Keratinocyte (primary cell): ENCODE results near the gene SIVA1. TPM values are rescaled to one million over a fixed set of nuclear protein-coding genes. Genes with fewer than 3 reads are reported as not detected.

ENCODE experiments used
- DNase-seq: peaks from one replicate; pipeline ENCODE4 v3.0.0-alpha.2; 2011; ENCODE audit warnings: low read depth, missing footprints, low spot score
- FAIRE-seq: peaks from 2 replicates; lab custom pipeline; 2011; peaks lifted over from hg19 to GRCh38; lab: Jason Lieb, UNC
- H2AFZ ChIP-seq: 2 replicates; pipeline ENCODE4 v1.6.0; 2012; ENCODE audit warnings: low read length, control low read depth, inconsistent platforms; ENCODE audit not compliant: control insufficient read depth
- H3K27ac ChIP-seq: 2 replicates; pipeline ENCODE4 v1.5.1; 2011; ENCODE audit warnings: low read length; ENCODE audit not compliant: control insufficient read depth, insufficient read depth
- H3K27me3 ChIP-seq: 3 replicates; pipeline ENCODE4 v1.6.0; 2011; ENCODE audit warnings: low read length; ENCODE audit not compliant: control insufficient read depth, insufficient read depth; ENCODE audit errors: extremely low read depth
- H3K36me3 ChIP-seq, 2 experiments: 2 replicates in 1 of 2; 3 replicates in 1 of 2; pipeline ENCODE4 v1.5.1; 2011; ENCODE audit warnings: low read length in 2 of 2, mild to moderate bottlenecking in 1 of 2; ENCODE audit not compliant: control insufficient read depth in 2 of 2, insufficient read depth in 2 of 2; ENCODE audit errors: extremely low read depth in 1 of 2
- H3K4me1 ChIP-seq: 3 replicates; pipeline ENCODE4 v1.5.1; 2011; ENCODE audit warnings: low read length; ENCODE audit not compliant: control insufficient read depth, insufficient read depth; ENCODE audit errors: extremely low read depth
- H3K4me2 ChIP-seq: 3 replicates; pipeline ENCODE4 v1.6.0; 2011; ENCODE audit warnings: low read depth, low read length; ENCODE audit not compliant: control insufficient read depth, insufficient read depth; ENCODE audit errors: extremely low read depth
- H3K4me3 ChIP-seq, 3 experiments: fragments of 200-600 bp in 1 of 3; sonication (generic) in 1 of 3; 2 replicates in 2 of 3; 3 replicates in 1 of 3; pipeline ENCODE4 v1.5.1; 2011 to 2016; ENCODE audit warnings: low read length in 3 of 3, mild to moderate bottlenecking in 3 of 3, control low read depth in 2 of 3, inconsistent platforms in 1 of 3, low read depth in 1 of 3, mixed read lengths in 1 of 3, mixed run types in 1 of 3, moderate library complexity in 1 of 3; ENCODE audit not compliant: control insufficient read depth in 2 of 3, insufficient read depth in 2 of 3; ENCODE audit errors: extremely low read depth in 1 of 3
- H3K79me2 ChIP-seq: 2 replicates; pipeline ENCODE4 v1.6.0; 2012; ENCODE audit warnings: low read length; ENCODE audit not compliant: control insufficient read depth, insufficient read depth
- H3K9ac ChIP-seq: 3 replicates; pipeline ENCODE4 v1.6.0; 2011; ENCODE audit warnings: low read length; ENCODE audit not compliant: control insufficient read depth, insufficient read depth; ENCODE audit errors: extremely low read depth
- H3K9me1 ChIP-seq: 3 replicates; pipeline ENCODE4 v1.6.0; 2011; ENCODE audit warnings: low read length; ENCODE audit not compliant: control insufficient read depth, insufficient read depth; ENCODE audit errors: extremely low read depth
- H3K9me3 ChIP-seq: 2 replicates; pipeline ENCODE4 v1.5.1; 2012; ENCODE audit warnings: low read depth, low read length; ENCODE audit not compliant: control insufficient read depth
- H4K20me1 ChIP-seq: 3 replicates; pipeline ENCODE4 v1.6.0; 2011; ENCODE audit warnings: low read length; ENCODE audit not compliant: control insufficient read depth, insufficient read depth; ENCODE audit errors: extremely low read depth
- CTCF ChIP-seq, 3 experiments: IDR thresholded peaks in 1 of 3; conservative IDR thresholded peaks in 1 of 3; optimal IDR thresholded peaks in 1 of 3; 2 replicates in 2 of 3; 3 replicates in 1 of 3; pipeline versions ENCODE3 to v1.5.1; 2011; ENCODE audit warnings: low read length in 3 of 3, mild to moderate bottlenecking in 3 of 3, moderate library complexity in 2 of 3, control low read depth in 1 of 3, inconsistent platforms in 1 of 3; ENCODE audit not compliant: insufficient read depth in 2 of 3; ENCODE audit errors: extremely low read depth in 1 of 3
- EZH2 ChIP-seq: IDR thresholded peaks from one replicate; pipeline ENCODE4 v1.6.1; 2012; ENCODE audit warnings: inconsistent platforms, mild to moderate bottlenecking, low read length, moderate library complexity
- dilution Hi-C: fragments of 300-500 bp; cut with MboI; formaldehyde crosslinking; loops from one replicate; pipeline ENCODE4 v1.7.0; 2020; ENCODE audit warnings: low sequenced_read_pairs; ENCODE audit not compliant: extremely low pct_ligation_motif_present
- polyA plus RNA-seq, 5 experiments: library from polyadenylated mRNA; depleted of rRNA in 3 of 5; stranded (reverse) in 3 of 5; stranded (forward) in 1 of 5; unstranded in 1 of 5; fragments of >200 nt; gene quantifications; 1 replicate in 1 of 5; 2 replicates in 3 of 5; 3 replicates in 1 of 5; pipeline versions ENCODE4 v1.2.1 to v1.2.3, GENCODE V29; 2011 to 2012; ENCODE audit warnings: missing spikeins in 2 of 5, low read depth in 1 of 5, low replicate concordance in 1 of 5

Gene SIVA1
- polyA plus RNA-seq, 1 donor (not counting 4 experiments of a cell fraction or from before 2014, with no cell fraction given) = 35.3 TPM

- H3K4me2 ChIP-seq = no peak overlapping the region
- peaks cover 41% of the 10 kb centered on the region for H3K4me1 ChIP-seq
- H3K9ac ChIP-seq = no peak overlapping the region
- H3K9me1 ChIP-seq = peaks cover 2% of the 10 kb centered on the region
- no peaks in the 10 kb centered on the region for H3K27me3 ChIP-seq
- dilution Hi-C loops = no loop called here
- H3K9me3 ChIP-seq = no peaks in the 10 kb centered on the region
- no peaks in the 10 kb centered on the region for H4K20me1 ChIP-seq
- FAIRE-seq = peak; percentile 13
- H3K36me3 ChIP-seq = no peaks in the 10 kb centered on the region
- TF ChIP-seq CTCF (optimal IDR thresholded peaks at IDR 0.05 in 1 of 3, IDR thresholded peaks at IDR 0.05 in 1 of 3, conservative IDR thresholded peaks at IDR 0.05 in 1 of 3; ENCODE audit: extremely low read depth in 1 of 3, insufficient read depth in 2 of 3, low read length in 3 of 3) (no peak), EZH2 (no peak)
- no peak overlapping the region for H3K4me3 ChIP-seq
- no peak overlapping the region for H3K27ac ChIP-seq
- no peaks in the 10 kb centered on the region for H3K79me2 ChIP-seq
- no peak for DNase-seq
- no peak overlapping the region for H2AFZ ChIP-seq
These were observed 9.2 kb upstream of the SIVA1 start for GRCh38 chr14:104743461-104744380.

- dilution Hi-C loops = no loop called here
- Histone ChIP-seq H3K4me3 (no peak overlapping the region), H3K36me3 (no peaks in the 10 kb centered on the region), H3K27me3 (no peaks in the 10 kb centered on the region), H4K20me1 (no peaks in the 10 kb centered on the region), H3K9me1 (peaks cover 2% of the 10 kb centered on the region), H3K79me2 (no peaks in the 10 kb centered on the region), H3K27ac (no peak overlapping the region), H3K4me1 (peaks cover 48% of the 10 kb centered on the region), H3K9ac (no peak overlapping the region), H3K9me3 (no peaks in the 10 kb centered on the region), H3K4me2 (no peak overlapping the region), H2AFZ (no peak overlapping the region)
- DNase-seq = no peak
- no peak for FAIRE-seq
- no peak for TF ChIP-seq EZH2
- TF ChIP-seq CTCF (optimal IDR thresholded peaks at IDR 0.05 in 1 of 3, IDR thresholded peaks at IDR 0.05 in 1 of 3, conservative IDR thresholded peaks at IDR 0.05 in 1 of 3; ENCODE audit: extremely low read depth in 1 of 3, insufficient read depth in 2 of 3, low read length in 3 of 3) = no peak
These were observed 8.5 kb upstream of the SIVA1 start for GRCh38 chr14:104744484-104744883.
